ENCODE data around the gene GEMIN8. TPM values are rescaled to one million over a fixed set of nuclear protein-coding genes. Genes with fewer than 3 reads are reported as not detected.

GEMIN8 gene
- total RNA-seq, 1 experiment from 2014 or later = 11.3 TPM

GRCh38 chrX:13990126-13990800 is 39.4 kb downstream of the GEMIN8 start:
- Histone ChIP-seq H3K9me2 (ENCODE audit: insufficient read depth) (no peaks in the 10 kb centered on the region), H3K79me2 (ENCODE audit: insufficient read depth, low read length) (no peaks in the 10 kb centered on the region), H3K9me3 (ENCODE audit: control insufficient read depth in 1 of 2, insufficient read depth in 1 of 2, low read depth in 1 of 2, low read length in 2 of 2) (no peaks in the 10 kb centered on the region), H3K9ac (ENCODE audit: low read length) (no peak overlapping the region), H4K20me1 (ENCODE audit: insufficient read depth) (no peaks in the 10 kb centered on the region), H2AFZ (ENCODE audit: low read depth, low read length, poor library complexity, severe bottlenecking) (no peak overlapping the region), H3K27ac (ENCODE audit: low read depth, low read length) (no peak overlapping the region), H3K4me1 (ENCODE audit: control insufficient read depth in 1 of 2, insufficient read depth in 2 of 2, low read length in 2 of 2) (no peaks in the 10 kb centered on the region), H3K36me3 (ENCODE audit: control insufficient read depth in 1 of 2, insufficient read depth in 2 of 2, low read length in 2 of 2) (no peaks in the 10 kb centered on the region), H3K4me2 (ENCODE audit: low read length) (no peak overlapping the region), H3K4me3 (replicated peaks in 1 of 2; ENCODE audit: low read depth in 1 of 2, low read length in 2 of 2) (no peak overlapping the region), H3K27me3 (ENCODE audit: insufficient read depth, low read length) (no peaks in the 10 kb centered on the region)
- no peak for ATAC-seq
- BruUV-seq (replicated peaks) = no TSS peak
- CTCF ChIA-PET = no interaction called here
- no peak for TF ChIP-seq SRF (IDR thresholded peaks at IDR 0.05; ENCODE audit: low read depth)
- TF ChIP-seq, protein P1, sequence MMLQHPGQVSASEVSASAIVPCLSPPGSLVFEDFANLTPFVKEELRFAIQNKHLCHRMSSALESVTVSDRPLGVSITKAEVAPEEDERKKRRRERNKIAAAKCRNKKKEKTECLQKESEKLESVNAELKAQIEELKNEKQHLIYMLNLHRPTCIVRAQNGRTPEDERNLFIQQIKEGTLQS (IDR thresholded peaks at IDR 0.05) = no peak
- no peak for TF ChIP-seq ZBTB33 (IDR thresholded peaks at IDR 0.05; ENCODE audit: extremely low read depth, insufficient replicate concordance, low read length)
- TF ChIP-seq YY1 (IDR thresholded peaks at IDR 0.05; ENCODE audit: extremely low read depth, insufficient replicate concordance, low read depth, low read length) = no peak
- no peak for TF ChIP-seq ZNF274 (IDR thresholded peaks at IDR 0.05; ENCODE audit: low read depth, low read length)
- TF ChIP-seq SP1 (IDR thresholded peaks at IDR 0.05; ENCODE audit: low read depth) = no peak
- no peak for TF ChIP-seq JUND (IDR thresholded peaks at IDR 0.05)
- no peak for TF ChIP-seq EZH2 (IDR thresholded peaks at IDR 0.05)
- TF ChIP-seq CEBPB (IDR thresholded peaks at IDR 0.05; ENCODE audit: low read depth) = no peak
- POLR2A ChIA-PET = no interaction called here
- DNase-seq (ENCODE audit: low read depth, low spot score) = no peak
- RAD21 ChIA-PET (ENCODE audit: low non-redundant PET in 1 of 2, low total read pairs in 2 of 2, uncharacterized antibody in 2 of 2, unreplicated experiment in 2 of 2) = no interaction called here
- intact Hi-C loops (cut with micrococcal nuclease) = no loop called here

Data from HCT116 (cell line).